ENCODE results near the gene NOMO2. TPM values are rescaled to one million over a fixed set of nuclear protein-coding genes. Genes with fewer than 3 reads are reported as not detected.
"Not testable (repeated sequence)": the region's sequence is repeated elsewhere in the genome, so short reads cannot be mapped to it uniquely, and the experiment has no call there.

The NOMO2 gene
- total RNA-seq, 2 experiments from 2014 or later: 124 to 125 TPM

DNA sequence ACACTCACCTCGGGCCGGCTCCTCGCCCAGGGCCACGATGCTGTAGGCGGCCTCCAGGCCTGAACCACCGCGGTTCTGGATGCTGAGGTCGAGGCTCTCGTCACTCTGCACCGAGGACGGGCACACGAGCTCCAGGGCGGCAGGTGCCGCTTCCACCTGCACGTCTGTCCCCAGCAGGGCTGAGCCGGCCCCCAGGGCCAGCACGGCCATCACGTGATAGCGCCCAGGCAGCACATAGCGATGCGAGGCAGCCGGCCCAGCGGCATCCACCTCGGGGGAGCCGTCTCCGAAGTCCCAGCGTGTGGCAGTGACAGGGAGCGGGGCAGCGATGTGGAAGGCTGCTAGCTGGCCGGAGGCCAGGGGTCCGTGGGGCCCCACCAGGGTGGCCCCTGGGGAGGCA lies 167.5 kb downstream of the NOMO2 start:
- CTCF ChIA-PET; H3K4me1 Mint-ChIP-seq; H3K27me3 Mint-ChIP-seq; H3K36me3 Mint-ChIP-seq (ENCODE audit: low read depth); H3K4me3 Mint-ChIP-seq; H3K9me3 Mint-ChIP-seq; H3K27ac Mint-ChIP-seq; DNase-seq; POLR2A ChIA-PET: not testable (repeated sequence)

DNA sequence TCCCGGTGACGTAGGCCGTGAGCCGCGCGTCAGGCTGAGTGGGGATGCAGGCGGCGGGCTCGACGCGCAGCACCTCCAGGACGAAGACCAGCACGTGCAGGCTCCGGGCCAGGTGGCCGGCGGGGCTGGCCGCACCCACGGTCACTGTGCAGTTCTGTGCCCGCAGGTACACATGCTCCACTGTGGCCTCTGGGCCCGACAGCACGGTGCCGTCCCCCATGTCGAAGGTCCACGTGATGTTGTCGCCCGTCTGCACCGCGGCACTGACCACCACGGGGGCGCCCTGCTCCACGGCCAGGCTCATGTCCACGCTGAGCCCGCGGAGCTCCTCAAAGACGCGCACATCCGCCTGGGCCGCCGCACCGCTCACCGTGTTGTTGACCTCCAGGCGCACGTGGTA lies 174.1 kb downstream of the NOMO2 start:
- H3K27me3 Mint-ChIP-seq; H3K36me3 Mint-ChIP-seq (ENCODE audit: low read depth); H3K27ac Mint-ChIP-seq; CTCF ChIA-PET; H3K9me3 Mint-ChIP-seq; H3K4me3 Mint-ChIP-seq; DNase-seq; POLR2A ChIA-PET; H3K4me1 Mint-ChIP-seq: not testable (repeated sequence)

DNA sequence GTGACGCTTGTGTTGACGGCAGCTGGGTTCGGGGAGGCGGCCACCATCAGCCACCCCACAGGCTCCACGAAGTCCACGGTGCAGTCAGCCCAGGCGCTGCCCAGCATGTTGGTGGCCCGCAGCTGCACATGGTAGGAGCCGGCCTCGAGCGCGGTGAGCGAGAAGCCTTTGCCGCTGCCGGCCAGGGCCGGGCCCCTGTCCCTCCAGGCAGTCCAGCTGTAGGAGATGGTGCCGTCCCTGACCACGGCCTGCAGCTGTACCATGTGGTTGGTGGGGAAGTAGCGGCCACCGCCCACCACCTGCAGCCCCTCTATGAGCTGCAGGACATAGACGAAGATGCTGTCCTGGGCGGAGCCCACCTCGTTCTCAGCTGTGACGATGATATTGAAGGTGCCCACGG lies 175.4 kb downstream of the NOMO2 start:
- DNase-seq; H3K4me3 Mint-ChIP-seq; H3K4me1 Mint-ChIP-seq; H3K27ac Mint-ChIP-seq; H3K9me3 Mint-ChIP-seq; CTCF ChIA-PET; H3K27me3 Mint-ChIP-seq; POLR2A ChIA-PET; H3K36me3 Mint-ChIP-seq (ENCODE audit: low read depth): not testable (repeated sequence)

DNA sequence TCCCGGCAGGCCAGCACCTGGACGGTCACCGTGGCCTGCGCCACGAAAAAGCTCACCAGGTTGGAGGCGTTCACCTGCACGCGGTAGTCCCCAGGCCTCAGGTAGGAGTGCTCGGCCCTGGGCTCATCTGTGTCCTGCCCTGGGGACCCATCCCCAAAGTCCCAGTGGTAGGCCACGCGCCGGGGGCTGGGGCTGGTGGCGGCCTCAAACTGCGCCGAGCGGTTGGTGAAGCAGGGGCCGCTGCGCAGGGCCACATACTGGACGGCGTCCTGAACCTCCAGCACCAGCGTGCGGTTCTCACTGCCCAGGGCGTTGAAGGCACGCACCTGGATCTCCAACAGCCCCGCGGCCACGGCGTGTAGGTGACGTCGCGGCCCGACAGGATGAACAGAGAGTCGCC lies 176.6 kb downstream of the NOMO2 start:
- H3K27me3 Mint-ChIP-seq; POLR2A ChIA-PET; DNase-seq; H3K27ac Mint-ChIP-seq; CTCF ChIA-PET; H3K36me3 Mint-ChIP-seq (ENCODE audit: low read depth); H3K4me3 Mint-ChIP-seq; H3K4me1 Mint-ChIP-seq; H3K9me3 Mint-ChIP-seq: not testable (repeated sequence)

DNA sequence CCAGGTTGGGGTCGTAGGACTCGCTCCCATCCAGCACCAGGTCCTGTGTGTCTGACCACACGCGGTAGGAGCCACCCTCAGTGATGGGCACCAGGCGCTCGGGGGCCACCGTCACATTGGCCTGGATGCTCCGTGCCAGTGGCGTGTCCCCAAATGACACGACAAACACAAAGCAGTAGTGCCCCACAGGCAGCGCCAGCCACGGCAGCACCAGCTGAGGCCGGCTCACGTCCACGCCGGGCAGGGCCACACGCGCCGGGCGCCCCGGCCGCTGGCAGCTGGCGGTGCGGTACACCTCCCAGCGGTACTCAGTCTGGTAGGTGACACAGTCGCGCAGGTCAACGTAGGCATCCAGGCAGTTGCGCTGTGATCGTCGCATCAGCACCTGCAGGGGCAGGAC lies 177.0 kb downstream of the NOMO2 start:
- H3K9me3 Mint-ChIP-seq; POLR2A ChIA-PET; H3K4me3 Mint-ChIP-seq; H3K27ac Mint-ChIP-seq; H3K27me3 Mint-ChIP-seq; DNase-seq; H3K36me3 Mint-ChIP-seq (ENCODE audit: low read depth); CTCF ChIA-PET; H3K4me1 Mint-ChIP-seq: not testable (repeated sequence)

DNA sequence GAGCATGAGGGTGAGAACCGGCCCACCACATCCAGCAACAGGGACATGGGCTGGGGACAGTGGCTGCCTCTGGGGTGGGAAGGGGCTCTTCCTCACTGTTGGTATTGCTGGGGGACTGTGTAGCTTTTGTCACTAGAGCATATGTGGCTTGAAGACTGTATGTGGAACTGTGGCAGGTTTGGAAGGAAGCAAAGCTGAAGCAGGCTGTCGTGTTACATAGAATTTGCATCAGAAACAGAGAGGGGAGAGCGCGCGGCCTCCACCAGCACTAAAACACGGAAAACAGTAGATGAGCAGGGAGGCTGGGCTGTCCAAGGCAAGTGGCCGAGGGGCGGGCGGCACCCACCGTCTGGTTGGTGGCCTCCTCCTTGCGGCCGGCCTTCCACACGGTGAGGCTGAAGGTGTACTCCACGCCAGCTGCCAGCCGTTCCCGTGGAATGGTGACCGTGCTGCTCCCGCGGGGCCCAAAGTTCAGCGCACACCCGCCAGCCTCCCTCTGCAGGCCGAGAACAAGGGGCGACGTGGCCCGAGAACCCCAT lies 177.7 kb downstream of the NOMO2 start:
- POLR2A ChIA-PET; CTCF ChIA-PET; H3K4me3 Mint-ChIP-seq; H3K27me3 Mint-ChIP-seq; H3K27ac Mint-ChIP-seq; H3K36me3 Mint-ChIP-seq (ENCODE audit: low read depth); H3K9me3 Mint-ChIP-seq; DNase-seq; H3K4me1 Mint-ChIP-seq: not testable (repeated sequence)

DNA sequence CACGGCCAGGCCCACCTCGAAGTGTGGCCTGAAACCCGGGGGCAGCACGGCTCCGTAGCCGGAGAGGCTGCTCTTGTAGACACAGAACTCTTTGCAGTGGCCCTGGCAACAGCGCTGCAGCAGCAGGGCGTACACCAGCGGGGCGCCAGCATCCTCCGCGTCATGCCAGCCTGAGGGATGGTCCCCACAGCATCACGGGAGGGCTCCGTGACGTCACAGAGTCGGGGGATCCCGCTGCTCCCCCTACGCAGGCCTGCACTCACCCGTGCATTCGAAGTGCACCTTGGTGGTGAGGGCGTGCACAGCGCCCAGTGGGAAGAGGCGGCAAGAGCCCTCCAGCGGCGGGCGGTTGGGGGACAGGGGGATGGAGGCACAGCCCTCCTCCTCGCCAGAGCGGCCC lies 179.2 kb downstream of the NOMO2 start:
- POLR2A ChIA-PET; H3K27ac Mint-ChIP-seq; H3K4me3 Mint-ChIP-seq; CTCF ChIA-PET; H3K36me3 Mint-ChIP-seq (ENCODE audit: low read depth); H3K4me1 Mint-ChIP-seq; DNase-seq; H3K9me3 Mint-ChIP-seq; H3K27me3 Mint-ChIP-seq: not testable (repeated sequence)

Other genes with a start within 250 kb of the NOMO2 start
- not detected for gene NPIPA8, start 225.4 kb downstream of the NOMO2 start, total RNA-seq
- 1,000 to 10,000 TPM; 1,725 to 1,747 TPM for gene RPS15A, start 228.2 kb upstream of the NOMO2 start, total RNA-seq
- 100 to 1,000 TPM; 264 to 277 TPM for gene ARL6IP1, start 239.5 kb upstream of the NOMO2 start, total RNA-seq

Data from activated CD4-positive, alpha-beta memory T cell treated with anti-CD3 and anti-CD28 coated beads, Interleukin-2, amount 10 ng/mL, durations not matched to agents 7 days and 5 days (primary cell).